NB4 (cell line): Measurements from ENCODE around the gene ALPG.

ENCODE experiments used
- DNase-seq: peaks from one replicate; pipeline ENCODE4 v3.0.0; 2010; ENCODE audit warnings: low read depth
- H3K4me3 ChIP-seq: one replicate; pipeline ENCODE4 v1.5.1; 2011; ENCODE audit warnings: mild to moderate bottlenecking, low read depth, low read length, moderate library complexity
- CTCF ChIP-seq: IDR thresholded peaks from one replicate; pipeline ENCODE4 v1.5.1; 2012; ENCODE audit warnings: low read depth, low read length
- MAX ChIP-seq: IDR thresholded peaks from 2 replicates; pipeline ENCODE4 v1.6.1; 2011; ENCODE audit warnings: low read depth, low read length
- MYC ChIP-seq: IDR thresholded peaks from 2 replicates; pipeline ENCODE4 v1.6.1; 2011; ENCODE audit warnings: low read depth, low read length
- POLR2A ChIP-seq: IDR thresholded peaks from 2 replicates; pipeline ENCODE4 v1.6.1; 2011; ENCODE audit warnings: mild to moderate bottlenecking; ENCODE audit not compliant: insufficient read length; ENCODE audit errors: extremely low read depth

Gene ALPG

GRCh38 chr2:232411901-232412629 lies 5.4 kb downstream of the ALPG start:
- no peak for DNase-seq
- no peak overlapping the region for H3K4me3 ChIP-seq
- TF ChIP-seq CTCF: no peak
- no peak for TF ChIP-seq MYC
- TF ChIP-seq POLR2A: no peak
- TF ChIP-seq MAX: no peak

- H3K4me3 ChIP-seq: no peak overlapping the region
- no peak for DNase-seq
- no peak for TF ChIP-seq MYC
- TF ChIP-seq POLR2A: no peak
- TF ChIP-seq MAX: no peak
- TF ChIP-seq CTCF: no peak
Measured at GRCh38 chr2:232412986-232413385, 6.3 kb downstream of the ALPG start.

- no peak for DNase-seq
- no peak overlapping the region for H3K4me3 ChIP-seq
- TF ChIP-seq CTCF: no peak
- no peak for TF ChIP-seq MYC
- TF ChIP-seq POLR2A: no peak
- TF ChIP-seq MAX: no peak
Measured at GRCh38 chr2:232415138-232415690, 8.6 kb downstream of the ALPG start.

GRCh38 chr2:232415736-232416520 lies 9.3 kb downstream of the ALPG start:
- TF ChIP-seq MAX (no peak), MYC (no peak)
- DNase-seq: no peak
- H3K4me3 ChIP-seq: no peak overlapping the region

GRCh38 chr2:232416521-232417470 lies 10.2 kb downstream of the ALPG start:
- H3K4me3 ChIP-seq: no peak overlapping the region
- DNase-seq: no peak
- TF ChIP-seq POLR2A: no peak
- no peak for TF ChIP-seq MAX
- no peak for TF ChIP-seq MYC
- no peak for TF ChIP-seq CTCF
